Measurements from ENCODE around the gene NCBP2L.

Gene NCBP2L

GRCh38 chrX:107764845-107765608 lies 12.5 kb upstream of the NCBP2L start:
- no peaks in the 10 kb centered on the region for H3K36me3 Mint-ChIP-seq (ENCODE audit: low read depth)
- intact Hi-C loops (cut with micrococcal nuclease), result no loop called here
- H3K4me3 Mint-ChIP-seq, result no peak overlapping the region
- H3K4me1 Mint-ChIP-seq (ENCODE audit: low read depth), result no peaks in the 10 kb centered on the region
- no peak overlapping the region for H3K27ac Mint-ChIP-seq
- peaks cover 2% of the 10 kb centered on the region for H3K27me3 Mint-ChIP-seq
- no peaks in the 10 kb centered on the region for H3K9me3 Mint-ChIP-seq

- H3K27ac Mint-ChIP-seq, result no peak overlapping the region
- no peaks in the 10 kb centered on the region for H3K4me1 Mint-ChIP-seq (ENCODE audit: low read depth)
- no peaks in the 10 kb centered on the region for H3K36me3 Mint-ChIP-seq (ENCODE audit: low read depth)
- no peaks in the 10 kb centered on the region for H3K27me3 Mint-ChIP-seq
- intact Hi-C loops (cut with micrococcal nuclease), result no loop called here
- no peak overlapping the region for H3K4me3 Mint-ChIP-seq
- no peaks in the 10 kb centered on the region for H3K9me3 Mint-ChIP-seq
Measured at GRCh38 chrX:107766470-107767150, 10.9 kb upstream of the NCBP2L start.

GRCh38 chrX:107768051-107768450 lies 9.5 kb upstream of the NCBP2L start:
- H3K4me1 Mint-ChIP-seq (ENCODE audit: low read depth), result no peaks in the 10 kb centered on the region
- H3K4me3 Mint-ChIP-seq, result no peak overlapping the region
- H3K36me3 Mint-ChIP-seq (ENCODE audit: low read depth), result no peaks in the 10 kb centered on the region
- intact Hi-C loops (cut with micrococcal nuclease), result no loop called here
- H3K9me3 Mint-ChIP-seq, result no peaks in the 10 kb centered on the region
- H3K27ac Mint-ChIP-seq, result no peak overlapping the region
- peaks cover 5% of the 10 kb centered on the region for H3K27me3 Mint-ChIP-seq

DNA sequence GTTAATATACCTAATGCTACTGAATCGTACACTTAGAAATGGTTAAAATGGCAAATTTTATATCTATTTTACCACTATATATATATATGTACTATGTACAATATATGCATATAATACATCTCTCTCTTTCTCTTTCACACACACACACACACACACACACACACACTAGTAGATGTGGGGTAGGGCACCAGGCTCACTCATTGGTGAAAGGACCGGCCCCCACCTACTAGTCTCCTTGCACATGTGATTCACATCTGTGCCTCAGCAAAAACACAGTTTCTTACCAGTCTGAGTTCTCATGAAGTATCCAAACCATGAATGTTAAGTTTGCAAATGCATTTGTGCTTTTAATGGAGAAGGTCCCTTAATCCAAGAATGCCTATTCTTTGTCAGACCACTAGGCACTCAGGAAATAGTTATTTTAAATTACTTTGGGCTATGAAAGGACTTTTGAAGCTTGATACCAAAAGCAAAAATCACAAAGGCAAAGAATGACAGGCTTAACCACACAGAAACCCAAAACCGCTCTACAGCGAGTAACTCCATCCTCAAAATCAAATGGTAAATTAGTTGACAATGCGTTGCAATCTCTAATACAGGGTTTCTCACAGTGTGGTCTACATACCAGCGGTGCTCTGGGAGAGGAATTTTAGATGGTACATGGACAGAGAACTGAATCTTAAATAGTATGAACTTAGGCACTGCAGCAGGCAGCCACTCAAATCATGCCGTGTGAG lies 7.8 kb upstream of the NCBP2L start:
- H3K27me3 Mint-ChIP-seq, result peaks cover 19% of the 10 kb centered on the region
- intact Hi-C loops (cut with micrococcal nuclease), result loop anchor here (10.0 kb wide), 1 partner anchor 745 kb away; no protein-coding TSS in a partner anchor
- H3K36me3 Mint-ChIP-seq (ENCODE audit: low read depth), result no peaks in the 10 kb centered on the region
- no peak overlapping the region for H3K27ac Mint-ChIP-seq
- H3K9me3 Mint-ChIP-seq, result no peaks in the 10 kb centered on the region
- no peaks in the 10 kb centered on the region for H3K4me1 Mint-ChIP-seq (ENCODE audit: low read depth)
- H3K4me3 Mint-ChIP-seq, result no peak overlapping the region

- H3K27ac Mint-ChIP-seq, result no peak overlapping the region
- no peaks in the 10 kb centered on the region for H3K9me3 Mint-ChIP-seq
- H3K4me3 Mint-ChIP-seq, result no peak overlapping the region
- H3K36me3 Mint-ChIP-seq (ENCODE audit: low read depth), result no peaks in the 10 kb centered on the region
- intact Hi-C loops (cut with micrococcal nuclease), result loop anchor here (10.0 kb wide), 1 partner anchor 748 kb away; no protein-coding TSS in a partner anchor
- peaks cover 40% of the 10 kb centered on the region for H3K27me3 Mint-ChIP-seq
- peaks cover 14% of the 10 kb centered on the region for H3K4me1 Mint-ChIP-seq (ENCODE audit: low read depth)
Measured at GRCh38 chrX:107773206-107773605, 4.3 kb upstream of the NCBP2L start.

- no peaks in the 10 kb centered on the region for H3K9me3 Mint-ChIP-seq
- no peaks in the 10 kb centered on the region for H3K36me3 Mint-ChIP-seq (ENCODE audit: low read depth)
- peaks cover 40% of the 10 kb centered on the region for H3K27me3 Mint-ChIP-seq
- no peak overlapping the region for H3K4me3 Mint-ChIP-seq
- peaks cover 14% of the 10 kb centered on the region for H3K4me1 Mint-ChIP-seq (ENCODE audit: low read depth)
- intact Hi-C loops (cut with micrococcal nuclease), result loop anchor here (10.0 kb wide), 1 partner anchor 749 kb away; no protein-coding TSS in a partner anchor
- H3K27ac Mint-ChIP-seq, result no peak overlapping the region
Measured at GRCh38 chrX:107773906-107774435, 3.6 kb upstream of the NCBP2L start.

GRCh38 chrX:107775000-107775733 lies 2.4 kb upstream of the NCBP2L start:
- H3K27me3 Mint-ChIP-seq, result peaks cover 40% of the 10 kb centered on the region
- no peaks in the 10 kb centered on the region for H3K36me3 Mint-ChIP-seq (ENCODE audit: low read depth)
- peaks cover 14% of the 10 kb centered on the region for H3K4me1 Mint-ChIP-seq (ENCODE audit: low read depth)
- H3K9me3 Mint-ChIP-seq, result no peaks in the 10 kb centered on the region
- intact Hi-C loops (cut with micrococcal nuclease), result loop anchor here (10.0 kb wide), 1 partner anchor 750 kb away; no protein-coding TSS in a partner anchor
- H3K4me3 Mint-ChIP-seq, result peak overlapping the region; percentile 70
- H3K27ac Mint-ChIP-seq, result no peak overlapping the region

GRCh38 chrX:107775734-107776511 lies 1.6 kb upstream of the NCBP2L start, which contains the start of gene TSC22D3:
Gene TSC22D3, minus strand, starts transcription at chrX:107775787. Its CDS starts 368 bp downstream, at chrX:107775419.
- Mint-ChIP-seq H3K4me3 (peak within 1 kb of the TSS; percentile 70), H3K27ac (peak within 1 kb of the TSS; percentile 20), H3K27me3 (peaks cover 40% of the 10 kb centered on the region), H3K36me3 (ENCODE audit: low read depth) (no peaks in the 10 kb centered on the region), H3K9me3 (no peaks in the 10 kb centered on the region), H3K4me1 (ENCODE audit: low read depth) (peaks cover 14% of the 10 kb centered on the region)
- intact Hi-C loops (cut with micrococcal nuclease), result loop anchor here (10.0 kb wide), 1 partner anchor 751 kb away; no protein-coding TSS in a partner anchor

DNA sequence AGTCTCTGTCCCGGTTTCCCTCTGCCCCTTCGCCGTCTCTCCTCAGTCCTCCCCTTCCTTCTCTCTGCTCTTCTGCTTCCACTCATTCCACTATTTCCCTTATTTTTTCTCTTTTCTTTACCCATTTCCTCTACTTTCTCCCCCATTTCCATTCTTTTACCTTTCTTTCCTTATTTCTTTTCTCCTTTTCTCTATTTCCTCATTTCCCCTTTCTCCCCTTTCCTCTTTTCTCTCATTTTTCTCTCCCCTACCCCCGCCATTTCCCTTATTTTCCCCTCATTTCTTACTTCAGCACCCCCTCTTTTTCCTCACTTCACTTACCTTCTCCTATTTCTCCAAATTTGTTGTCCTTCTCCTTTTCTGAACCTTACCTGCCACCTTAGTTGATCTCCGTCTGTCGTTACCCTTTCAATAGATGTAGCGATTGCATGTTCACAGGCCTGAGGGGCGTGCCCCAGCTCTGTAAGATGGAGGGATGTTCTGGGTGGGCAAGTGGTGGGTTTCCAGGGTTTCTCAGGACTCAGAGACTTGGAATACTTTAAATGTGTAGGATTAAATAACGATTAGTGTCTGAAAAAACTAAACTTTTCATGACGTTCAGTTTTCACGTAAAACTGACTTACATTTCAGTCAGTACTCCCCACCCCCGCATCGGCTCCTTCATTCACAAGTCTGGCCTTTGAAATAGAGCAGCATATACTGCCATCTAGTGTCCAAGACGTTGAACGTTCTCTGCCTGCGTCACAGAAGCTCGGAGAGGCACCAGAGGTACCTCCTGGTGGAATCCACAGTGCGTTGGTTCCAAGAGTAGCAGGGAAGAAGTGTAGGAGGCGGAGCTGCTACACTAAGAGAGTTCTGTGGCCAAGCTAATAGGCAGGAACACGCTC lies 641 bp upstream of the NCBP2L start:
- Mint-ChIP-seq H3K27ac (peak overlapping the region; percentile 20), H3K27me3 (peaks cover 40% of the 10 kb centered on the region), H3K9me3 (no peaks in the 10 kb centered on the region), H3K4me3 (peak overlapping the region; percentile 70), H3K36me3 (ENCODE audit: low read depth) (no peaks in the 10 kb centered on the region), H3K4me1 (ENCODE audit: low read depth) (peaks cover 14% of the 10 kb centered on the region)
- intact Hi-C loops (cut with micrococcal nuclease), result loop anchor here (1.0 to 10.0 kb wide), 3 partner anchors 118 to 752 kb away; no protein-coding TSS in a partner anchor

GRCh38 chrX:107780525-107780924 lies 3.0 kb downstream of the NCBP2L start:
- Mint-ChIP-seq H3K4me1 (ENCODE audit: low read depth) (peaks cover 14% of the 10 kb centered on the region), H3K27me3 (peaks cover 13% of the 10 kb centered on the region), H3K4me3 (no peak overlapping the region), H3K36me3 (ENCODE audit: low read depth) (no peaks in the 10 kb centered on the region), H3K27ac (no peak overlapping the region), H3K9me3 (no peaks in the 10 kb centered on the region)
- intact Hi-C loops (cut with micrococcal nuclease), result no loop called here

DNA sequence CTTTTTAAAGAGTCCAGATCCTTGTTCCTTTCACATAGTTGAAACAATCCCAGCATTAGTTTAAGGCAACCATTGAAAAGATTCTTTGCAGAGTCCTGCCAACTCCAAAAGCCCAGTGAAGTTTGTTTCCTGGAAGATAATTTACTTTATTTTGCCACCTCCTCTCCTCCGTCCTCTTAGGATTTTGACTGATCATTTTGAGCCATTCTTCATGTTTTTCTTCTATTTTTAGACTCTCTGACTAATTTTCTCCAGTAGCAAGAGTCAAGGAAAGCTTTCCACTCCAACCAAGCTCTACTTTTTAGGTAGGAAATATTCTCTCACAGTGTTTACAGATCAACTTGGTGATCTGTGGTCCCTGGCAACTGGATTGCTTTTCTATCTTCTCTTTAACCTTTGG lies 10.3 kb downstream of the NCBP2L start:
- H3K4me3 Mint-ChIP-seq, result no peak overlapping the region
- no peaks in the 10 kb centered on the region for H3K9me3 Mint-ChIP-seq
- H3K4me1 Mint-ChIP-seq (ENCODE audit: low read depth), result no peaks in the 10 kb centered on the region
- intact Hi-C loops (cut with micrococcal nuclease), result no loop called here
- peaks cover 5% of the 10 kb centered on the region for H3K27me3 Mint-ChIP-seq
- no peak overlapping the region for H3K27ac Mint-ChIP-seq
- H3K36me3 Mint-ChIP-seq (ENCODE audit: low read depth), result no peaks in the 10 kb centered on the region

DNA sequence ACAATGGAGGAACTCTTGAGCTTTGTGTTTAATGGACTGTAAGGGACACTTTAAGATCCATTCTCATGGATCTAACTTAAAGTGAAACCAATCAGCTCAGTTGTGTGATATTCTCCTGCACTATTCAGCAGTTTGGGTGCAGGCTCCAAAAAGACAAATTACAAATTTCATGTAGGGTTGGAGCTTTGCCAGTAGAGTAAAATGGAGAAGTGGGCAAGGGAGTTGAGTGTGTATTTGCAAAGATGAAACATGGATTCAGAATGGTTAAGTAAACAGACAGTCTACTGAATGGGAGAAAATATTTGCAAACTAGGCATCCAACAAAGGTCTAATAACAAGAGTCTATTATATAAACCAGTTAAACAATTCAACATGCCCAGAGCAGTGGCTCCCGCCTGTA lies 26.9 kb downstream of the NCBP2L start:
- Mint-ChIP-seq H3K27me3 (peaks cover 2% of the 10 kb centered on the region), H3K4me1 (ENCODE audit: low read depth) (peaks cover 8% of the 10 kb centered on the region), H3K9me3 (no peaks in the 10 kb centered on the region), H3K4me3 (no peak overlapping the region), H3K36me3 (ENCODE audit: low read depth) (no peaks in the 10 kb centered on the region), H3K27ac (no peak overlapping the region)
- intact Hi-C loops (cut with micrococcal nuclease), result no loop called here
